OCI-M2 (cell line): ENCODE data around the gene MZT2A.
A peak's percentile ranks its signal among the peaks of the same experiment; 100 is the strongest.
"Not testable (repeated sequence)": the region's sequence is repeated elsewhere in the genome, so short reads cannot be mapped to it uniquely, and the experiment has no call there.

ENCODE experiments used
- DNase-seq: peaks from one replicate; lab custom pipeline; 2025; ENCODE audit not compliant: unreplicated experiment; lab: John Stamatoyannopoulos, UW

The MZT2A gene

DNA sequence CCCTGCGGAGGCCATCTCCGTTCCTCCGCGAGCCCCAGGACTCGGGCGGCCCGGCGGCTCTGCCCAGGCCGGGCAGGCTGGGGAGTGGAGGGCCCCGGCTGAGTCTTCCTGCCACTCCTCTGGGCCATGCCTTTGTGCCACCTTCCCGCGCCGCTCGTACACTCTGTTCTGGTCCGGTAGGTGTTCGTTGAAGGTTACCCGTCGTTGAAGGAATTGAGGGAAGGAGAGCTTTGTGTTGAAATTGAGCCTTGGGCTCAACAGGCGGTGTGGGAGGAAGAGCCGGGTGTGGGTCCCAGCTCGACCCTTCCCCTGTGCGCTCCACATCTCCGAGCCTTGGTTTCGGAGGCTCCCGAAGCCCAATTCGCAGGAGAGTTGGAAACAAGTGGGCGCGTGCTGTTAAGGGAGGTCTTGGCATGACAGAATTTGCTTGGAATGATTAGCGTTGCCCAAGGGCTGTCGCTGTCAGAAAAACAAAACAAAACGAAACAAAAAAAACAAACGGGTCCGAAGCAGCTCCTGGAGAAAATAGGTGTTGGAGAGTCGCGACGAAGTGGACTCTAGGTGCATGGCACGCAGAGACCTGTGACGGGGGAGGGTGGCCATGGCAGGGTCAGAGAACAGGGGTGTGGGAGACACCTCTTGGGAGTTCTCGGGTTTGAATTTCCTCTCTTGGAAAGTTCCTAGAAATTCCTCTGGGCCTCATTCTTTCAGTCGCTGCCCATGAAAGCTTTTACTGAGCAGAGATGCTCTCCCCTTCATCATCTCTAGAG lies 1.2 kb upstream of the MZT2A start:
- DNase-seq, result no peak

DNA sequence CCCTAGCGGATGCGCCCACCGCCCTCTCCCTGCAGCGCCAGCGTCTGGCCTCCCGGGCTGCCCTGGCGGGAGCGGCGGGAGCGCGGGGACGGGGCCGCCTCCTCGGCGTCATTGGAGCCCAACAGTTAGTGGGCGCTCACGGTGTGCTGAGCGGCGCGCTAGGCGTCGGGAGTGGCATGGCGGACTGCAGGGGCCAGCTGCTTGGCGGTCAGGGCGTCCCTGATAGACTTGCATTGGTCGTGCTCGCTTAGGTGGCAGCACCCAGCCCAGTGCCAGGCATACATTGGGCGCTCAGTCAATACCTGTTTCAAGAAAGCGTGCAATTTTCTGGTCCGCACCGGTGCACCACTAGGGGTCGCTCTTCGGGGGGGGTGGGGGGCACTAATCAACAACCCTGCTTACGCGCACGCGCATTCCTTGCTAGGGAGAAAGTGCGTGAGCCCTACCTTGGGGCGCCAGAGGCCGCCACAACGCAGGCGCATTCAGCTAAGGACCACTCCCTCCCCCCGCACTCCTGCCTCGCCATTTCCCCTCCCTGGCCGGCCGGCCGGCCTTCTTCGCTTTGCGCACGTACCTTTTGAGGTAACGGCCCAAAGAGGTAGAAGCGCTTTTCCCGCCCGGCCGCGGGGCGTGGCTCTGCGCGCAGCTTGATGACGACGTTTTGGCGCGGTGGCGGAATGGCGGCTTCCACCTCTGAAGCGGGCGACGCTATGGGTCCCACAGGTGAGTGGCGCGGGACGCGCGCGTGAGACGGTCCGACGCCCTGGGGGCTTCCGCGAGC lies 411 bp upstream of the MZT2A start:
- DNase-seq, result peak; percentile 74

DNA sequence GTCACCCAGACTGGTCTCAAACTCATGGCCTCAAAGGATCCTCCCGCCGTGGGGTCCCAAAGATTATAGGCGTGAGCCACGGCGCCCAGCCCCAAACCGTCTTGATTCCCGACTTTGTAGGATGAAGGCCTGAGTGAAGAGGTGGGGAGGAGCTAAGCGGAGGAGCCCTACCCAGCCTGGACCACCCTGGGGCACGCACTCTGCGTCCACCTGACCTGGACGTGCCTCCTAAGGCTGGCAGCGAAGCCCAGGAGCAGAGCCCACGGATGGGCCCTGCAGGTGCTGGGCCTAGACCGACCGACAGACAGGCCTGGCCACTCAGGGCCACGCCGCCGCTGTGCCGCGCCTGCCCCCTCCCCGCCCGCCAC lies 744 bp downstream of the MZT2A start:
- not testable (repeated sequence) for DNase-seq

DNA sequence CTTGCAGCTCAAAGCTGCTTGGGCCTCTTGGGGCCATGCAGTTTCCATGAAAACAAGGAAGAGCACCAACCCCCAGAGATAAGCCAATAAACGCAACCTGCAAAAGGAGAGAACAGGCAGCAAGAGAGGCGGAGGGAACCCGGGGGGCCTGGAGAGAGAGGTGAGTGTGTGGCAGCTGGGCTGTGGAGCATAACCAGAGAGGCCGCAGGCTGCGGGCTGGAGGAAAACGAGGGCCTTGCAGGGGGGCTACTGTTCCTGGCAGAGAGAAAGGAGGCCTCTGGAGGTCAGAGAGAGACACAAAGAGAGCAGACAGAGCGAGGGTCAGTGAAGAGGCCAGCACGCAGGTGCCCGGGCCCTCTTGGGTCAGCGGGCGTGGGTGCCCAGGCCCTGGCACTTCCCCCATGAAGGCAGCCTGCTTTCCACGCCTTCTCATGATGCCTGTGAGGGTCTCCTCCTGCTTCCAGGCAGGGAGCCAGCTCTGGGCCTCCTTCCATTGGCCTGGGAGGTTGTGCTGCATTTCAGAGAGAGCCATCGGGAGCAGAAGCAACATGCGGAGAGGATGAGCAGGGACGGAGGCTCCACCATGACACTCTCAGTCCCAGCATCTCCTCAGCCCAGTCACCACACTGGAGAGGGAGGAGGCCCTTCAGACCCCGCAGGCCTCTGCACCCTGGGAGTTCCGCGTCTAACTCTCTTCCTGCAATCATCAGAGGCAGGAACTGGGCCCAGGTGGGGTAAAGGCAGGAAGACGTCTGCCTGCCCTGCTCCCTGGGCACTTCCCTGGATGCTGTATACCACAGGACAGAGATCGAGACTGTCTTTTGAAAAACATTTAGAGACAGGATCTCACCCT lies 1.4 kb downstream of the MZT2A start:
- not testable (repeated sequence) for DNase-seq

DNA sequence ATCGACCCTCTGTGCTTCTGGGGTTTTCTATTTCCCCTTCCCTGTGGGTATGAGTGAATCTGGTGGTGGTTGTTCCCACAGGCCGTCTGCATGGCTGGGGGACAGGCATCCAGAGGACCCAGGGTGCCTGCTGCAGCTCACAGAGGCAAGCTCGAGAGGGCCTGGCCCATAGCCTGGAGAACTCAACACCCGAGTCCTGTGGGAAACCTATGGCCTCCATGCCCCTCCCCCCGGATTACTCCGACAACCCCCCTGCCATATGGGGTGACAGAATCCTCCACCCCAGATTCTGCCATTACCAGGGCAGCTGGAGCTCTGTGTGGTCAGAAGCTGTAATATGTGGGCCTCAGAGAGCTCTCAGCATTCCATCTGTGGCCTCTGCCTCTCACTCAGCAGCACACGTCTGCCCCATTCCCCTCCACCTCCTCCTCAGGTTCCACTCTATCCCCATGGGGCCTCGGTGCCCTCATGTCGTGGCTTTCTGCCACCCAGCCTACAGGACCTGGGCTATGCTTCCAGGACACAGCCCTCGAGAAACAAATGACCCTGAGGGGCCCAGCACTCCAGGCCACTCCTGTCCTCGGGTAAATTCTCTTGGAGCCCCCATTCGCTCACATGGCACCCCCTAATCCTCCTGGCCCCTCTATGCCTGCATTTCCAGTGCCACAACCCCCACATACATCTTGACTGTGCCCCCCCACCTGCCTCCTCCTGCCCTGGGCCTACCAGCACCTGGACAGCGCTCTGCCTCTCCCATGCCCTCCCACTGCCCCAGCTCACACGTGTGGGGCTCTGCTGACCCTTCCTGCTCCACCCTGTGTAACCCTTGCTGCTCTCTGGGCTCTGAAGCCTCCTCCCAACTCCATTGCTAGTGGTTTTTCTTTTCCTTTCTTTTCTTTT lies 3.6 kb downstream of the MZT2A start:
- no peak for DNase-seq

DNA sequence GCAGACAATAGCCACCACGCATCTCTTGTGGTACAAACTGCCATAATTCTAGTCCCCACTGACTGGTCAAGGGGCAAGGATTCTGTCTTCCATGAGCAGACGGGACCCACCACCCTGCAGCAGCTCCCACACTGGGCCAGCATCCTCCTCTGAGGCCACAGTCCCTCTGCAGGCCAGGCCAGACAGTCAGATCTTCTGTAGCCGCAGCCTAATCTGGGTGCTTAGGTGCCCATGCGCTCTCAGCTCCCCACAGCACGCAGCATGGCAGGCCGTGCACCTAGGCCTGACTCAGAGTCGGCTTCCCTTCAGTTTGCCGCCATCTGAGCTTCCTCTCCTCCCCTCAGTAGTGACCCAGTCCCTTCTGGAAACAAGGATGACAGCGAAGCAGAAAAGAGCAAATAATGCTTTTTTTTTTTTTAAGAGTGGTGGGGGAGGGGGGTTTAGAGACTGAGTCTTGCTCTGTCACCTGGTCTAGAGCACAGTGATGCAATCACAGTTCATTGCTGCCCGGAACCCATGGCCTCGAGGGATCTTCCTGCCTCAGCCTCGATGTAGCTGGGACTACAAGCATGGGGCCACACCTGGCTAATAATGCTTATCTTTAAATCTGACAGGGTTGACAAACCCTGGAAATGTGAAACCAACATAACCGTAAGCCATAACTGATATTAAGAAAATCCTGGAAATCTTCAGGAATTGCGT lies 5.8 kb downstream of the MZT2A start:
- not testable (repeated sequence) for DNase-seq

DNA sequence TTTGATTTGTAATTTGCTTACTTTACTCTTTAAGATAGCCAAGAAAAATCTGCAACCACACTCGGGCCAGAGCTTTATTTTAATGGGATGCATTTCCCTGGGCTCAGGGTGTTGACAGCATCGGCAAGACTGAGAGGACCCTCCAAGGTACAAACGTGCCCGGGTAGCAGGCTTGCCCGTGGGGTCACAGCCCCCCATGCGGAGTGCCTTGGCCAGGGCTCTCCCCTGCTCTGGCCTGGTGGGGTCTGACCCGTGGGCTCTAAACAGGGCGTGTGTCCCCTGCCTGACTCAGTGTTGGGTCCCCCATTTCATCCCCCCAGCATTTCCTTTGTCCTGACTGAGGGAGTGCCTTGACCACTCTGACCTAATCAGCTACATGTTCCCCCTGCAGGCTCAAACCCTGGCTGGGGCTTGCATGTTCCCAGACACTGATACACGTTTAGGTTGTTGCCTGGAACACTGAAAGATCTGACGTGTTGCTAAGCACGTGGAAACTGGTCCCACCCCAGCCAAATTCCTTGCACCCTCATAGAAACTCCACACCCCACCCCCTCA lies 7.2 kb downstream of the MZT2A start:
- not testable (repeated sequence) for DNase-seq

DNA sequence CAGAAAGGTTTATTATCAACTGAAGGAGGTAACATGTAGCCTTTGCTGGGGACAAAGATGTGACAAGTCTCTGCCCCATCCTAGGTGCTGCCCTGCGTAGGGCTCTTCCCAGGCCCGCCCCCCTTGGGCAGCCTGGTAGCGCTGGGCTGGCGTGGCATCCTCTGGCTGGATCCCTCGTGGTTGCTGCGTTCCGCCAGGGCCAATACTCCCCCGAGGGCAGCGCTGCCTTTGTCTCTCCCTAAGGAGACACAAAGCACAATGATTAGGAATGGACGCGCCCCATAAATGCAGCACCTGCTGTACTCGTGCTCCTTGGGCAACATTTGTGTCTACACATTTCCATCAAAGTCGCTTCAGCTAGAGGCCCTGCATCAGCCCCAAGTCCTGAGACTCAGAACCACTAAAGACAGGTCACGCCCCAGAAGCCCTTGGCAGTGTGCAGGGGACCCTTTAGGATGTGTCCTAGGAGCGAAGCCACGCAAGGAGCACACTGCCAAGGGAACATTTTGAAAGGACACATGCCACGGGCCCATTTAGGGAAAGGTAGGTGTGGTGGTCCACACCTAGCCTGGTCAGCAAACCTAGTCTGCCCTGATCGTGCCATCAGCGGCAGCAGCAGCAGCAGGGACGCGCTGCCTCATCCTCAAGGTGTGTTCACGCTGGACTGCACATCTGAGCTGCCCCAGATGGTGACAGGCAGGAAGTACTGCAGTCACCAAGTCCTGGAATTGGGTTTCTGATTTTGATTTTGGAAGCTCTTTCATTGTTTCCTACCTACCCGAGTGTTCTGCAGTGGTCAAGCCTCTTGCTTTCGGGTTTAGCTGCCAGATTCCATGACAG lies 8.0 kb downstream of the MZT2A start:
- DNase-seq, result not testable (repeated sequence)

DNA sequence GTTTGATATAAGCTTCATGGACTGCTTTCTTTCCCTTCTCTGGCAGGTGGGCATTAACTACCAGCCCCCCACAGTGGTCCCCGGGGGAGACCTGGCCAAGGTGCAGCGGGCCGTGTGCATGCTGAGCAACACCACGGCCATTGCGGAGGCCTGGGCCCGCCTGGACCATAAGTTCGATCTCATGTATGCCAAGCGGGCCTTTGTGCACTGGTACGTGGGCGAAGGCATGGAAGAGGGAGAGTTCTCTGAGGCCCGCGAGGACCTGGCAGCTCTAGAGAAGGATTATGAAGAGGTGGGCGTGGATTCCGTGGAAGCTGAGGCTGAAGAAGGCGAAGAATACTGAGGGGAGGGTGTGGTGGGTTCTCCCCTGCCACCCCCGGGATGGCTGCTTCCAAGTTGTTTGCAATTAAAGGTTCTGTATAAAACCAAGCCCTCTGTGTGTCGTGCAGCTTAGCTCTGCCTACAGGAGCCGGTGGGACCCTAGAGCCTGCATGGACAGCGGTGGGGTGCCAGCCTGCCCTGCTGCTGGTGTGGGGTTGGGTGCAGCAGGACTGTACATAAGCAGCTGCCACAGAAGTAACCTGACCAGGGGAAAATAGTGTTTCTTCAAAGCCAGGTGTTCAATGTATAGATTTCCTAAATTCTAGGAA lies 9.6 kb downstream of the MZT2A start:
- DNase-seq, result not testable (repeated sequence)

DNA sequence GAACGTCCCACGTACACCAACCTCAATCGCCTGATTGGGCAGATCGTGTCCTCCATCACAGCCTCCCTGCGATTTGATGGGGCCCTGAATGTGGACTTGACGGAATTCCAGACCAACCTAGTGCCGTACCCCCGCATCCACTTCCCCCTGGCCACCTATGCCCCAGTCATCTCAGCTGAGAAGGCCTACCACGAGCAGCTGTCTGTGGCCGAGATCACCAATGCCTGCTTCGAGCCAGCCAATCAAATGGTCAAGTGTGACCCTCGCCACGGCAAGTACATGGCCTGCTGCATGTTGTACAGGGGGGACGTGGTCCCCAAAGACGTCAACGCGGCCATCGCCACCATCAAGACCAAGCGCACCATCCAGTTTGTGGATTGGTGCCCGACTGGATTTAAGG lies 11.8 kb downstream of the MZT2A start:
- DNase-seq, result not testable (repeated sequence)

DNA sequence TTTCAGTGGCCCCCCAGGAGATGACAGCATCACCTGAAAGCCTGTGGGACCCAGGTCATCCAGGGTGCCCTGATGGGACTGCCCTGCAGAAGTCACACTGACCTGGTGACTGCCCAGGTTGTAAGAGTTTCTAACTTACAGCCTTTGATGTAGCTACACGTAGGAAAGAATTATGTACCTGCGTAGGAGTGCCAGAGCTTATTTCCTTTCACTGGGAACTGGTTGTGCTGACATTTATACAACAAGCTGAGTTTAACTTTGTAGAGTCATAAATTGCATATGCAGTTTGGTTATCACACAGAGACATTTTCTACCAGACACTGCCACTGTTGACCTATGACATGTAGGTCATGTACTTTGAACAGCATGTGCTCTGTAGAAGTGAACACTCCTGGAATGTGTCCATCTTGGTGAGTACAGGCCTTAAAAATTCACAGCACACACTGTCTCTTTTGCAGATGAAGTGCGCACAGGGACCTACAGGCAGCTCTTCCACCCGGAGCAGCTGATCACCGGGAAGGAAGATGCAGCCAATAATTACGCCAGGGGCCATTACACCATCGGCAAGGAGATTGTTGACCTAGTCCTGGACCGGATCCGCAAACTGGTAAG lies 13.2 kb downstream of the MZT2A start:
- not testable (repeated sequence) for DNase-seq

DNA sequence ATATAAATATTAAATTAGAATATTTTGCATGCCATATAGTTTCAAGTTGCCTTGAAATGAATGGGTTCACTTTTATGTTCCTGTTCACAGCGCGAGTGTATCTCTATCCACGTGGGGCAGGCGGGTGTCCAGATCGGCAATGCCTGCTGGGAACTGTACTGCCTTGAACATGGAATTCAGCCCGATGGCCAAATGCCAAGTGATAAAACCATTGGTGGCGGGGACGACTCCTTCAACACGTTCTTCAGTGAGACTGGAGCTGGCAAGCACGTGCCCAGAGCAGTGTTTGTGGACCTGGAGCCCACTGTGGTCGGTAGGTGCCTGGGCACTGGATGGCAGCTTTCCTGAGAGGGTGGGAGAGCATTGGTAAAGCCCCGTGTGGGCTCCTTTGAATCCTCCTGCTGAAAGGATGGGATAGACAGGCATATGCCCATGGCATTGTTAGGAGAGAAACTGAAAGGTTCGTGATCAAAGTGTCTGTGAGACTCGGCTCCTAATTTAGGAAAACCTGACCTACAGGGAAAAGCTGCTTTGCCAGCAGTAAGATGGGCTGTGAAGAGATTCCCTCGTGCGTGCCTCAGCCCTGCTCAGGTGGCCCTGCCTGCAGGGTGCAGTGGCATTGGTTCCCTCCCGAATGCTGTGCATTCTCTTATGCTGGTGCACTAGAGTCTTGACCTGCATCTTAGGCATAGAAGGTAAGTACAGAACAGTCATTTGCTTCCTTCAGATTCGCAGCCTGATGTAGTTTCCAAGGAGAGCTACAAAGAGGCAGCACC lies 13.9 kb downstream of the MZT2A start:
- not testable (repeated sequence) for DNase-seq

DNA sequence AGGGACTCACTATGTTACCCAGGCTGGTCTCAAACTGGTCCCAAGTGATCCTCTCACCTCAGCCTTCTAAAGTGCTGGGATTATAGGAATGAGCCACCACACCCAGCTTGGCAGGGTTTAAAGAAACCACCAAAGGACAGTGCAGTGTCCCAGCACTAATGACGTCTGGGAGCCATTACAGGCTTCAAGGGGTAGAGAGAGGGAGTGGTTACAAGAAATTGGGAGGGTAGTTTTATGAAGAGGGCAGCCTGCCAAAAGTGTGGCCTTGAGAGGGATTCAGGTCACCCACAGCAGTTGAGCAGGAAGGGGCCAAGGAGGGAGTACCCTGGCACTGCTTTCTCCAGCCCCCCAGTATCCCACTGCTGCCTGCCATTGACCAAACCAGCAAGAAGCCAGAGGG lies 15.0 kb downstream of the MZT2A start:
- DNase-seq, result not testable (repeated sequence)

DNA sequence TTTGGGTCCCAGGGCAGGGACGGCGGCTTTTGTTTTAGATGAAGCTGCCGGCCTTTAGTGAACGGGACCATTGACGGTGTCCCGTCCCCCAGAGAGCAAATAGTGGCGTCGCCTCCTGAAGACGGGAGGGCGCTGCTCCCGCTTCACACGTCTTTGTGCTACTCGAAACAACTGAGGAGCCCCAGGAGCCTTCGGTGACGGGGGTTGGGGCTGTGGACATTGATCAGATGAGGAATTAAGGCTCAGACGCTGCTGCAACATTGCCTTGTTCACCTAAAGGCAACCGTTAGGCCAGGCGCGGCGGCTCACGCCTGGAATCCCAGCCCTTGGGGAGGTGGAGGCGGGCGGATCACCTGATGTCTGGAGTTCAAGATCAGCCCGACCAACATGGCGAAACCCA lies 15.8 kb downstream of the MZT2A start:
- DNase-seq, result not testable (repeated sequence)

DNA sequence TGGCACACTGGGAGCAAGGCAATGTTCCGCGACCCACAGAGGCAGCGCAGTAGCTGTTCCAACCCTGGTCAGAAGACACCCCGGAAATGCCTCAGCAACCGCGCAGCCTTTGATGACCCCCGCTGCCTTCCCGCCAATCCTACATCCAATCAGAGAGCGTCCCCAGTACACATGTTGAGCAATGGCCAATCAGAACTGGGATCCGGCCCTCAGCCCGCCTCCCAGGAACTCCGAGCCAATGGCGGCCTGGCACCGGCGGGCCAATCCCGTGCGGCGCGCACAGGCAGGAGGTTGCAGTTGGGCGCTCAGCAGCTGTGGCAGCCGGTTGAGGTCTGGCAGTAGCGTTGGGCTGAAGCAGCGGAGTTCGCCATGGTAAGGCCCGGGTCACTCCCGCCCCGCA lies 16.4 kb downstream of the MZT2A start, which contains the start of gene TUBA3D:
Gene TUBA3D (plus strand): TSS at position 289 of the 400 bp plus-strand sequence. CDS start 81 bp downstream, at position 370.
- no peak for DNase-seq

DNA sequence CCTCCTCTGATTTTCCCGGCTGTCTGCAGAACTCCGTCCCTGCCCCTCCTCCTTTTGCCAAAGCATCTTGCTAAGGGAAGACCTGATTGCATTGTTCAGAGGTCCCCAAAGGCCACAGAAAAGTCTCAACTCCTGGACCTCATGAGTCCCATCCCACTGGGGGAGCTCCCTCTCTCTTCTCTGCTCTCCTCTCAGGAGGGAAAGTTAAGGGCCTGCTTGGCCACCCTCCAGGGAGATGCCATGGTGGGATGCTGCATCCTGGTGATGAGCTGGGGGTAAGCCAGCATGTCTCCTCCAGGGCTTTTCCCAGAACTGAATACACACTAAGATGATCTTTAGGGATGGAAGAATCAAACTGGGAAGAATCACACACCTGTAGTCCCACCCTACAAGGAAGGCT lies 18.9 kb downstream of the MZT2A start:
- DNase-seq, result not testable (repeated sequence)

DNA sequence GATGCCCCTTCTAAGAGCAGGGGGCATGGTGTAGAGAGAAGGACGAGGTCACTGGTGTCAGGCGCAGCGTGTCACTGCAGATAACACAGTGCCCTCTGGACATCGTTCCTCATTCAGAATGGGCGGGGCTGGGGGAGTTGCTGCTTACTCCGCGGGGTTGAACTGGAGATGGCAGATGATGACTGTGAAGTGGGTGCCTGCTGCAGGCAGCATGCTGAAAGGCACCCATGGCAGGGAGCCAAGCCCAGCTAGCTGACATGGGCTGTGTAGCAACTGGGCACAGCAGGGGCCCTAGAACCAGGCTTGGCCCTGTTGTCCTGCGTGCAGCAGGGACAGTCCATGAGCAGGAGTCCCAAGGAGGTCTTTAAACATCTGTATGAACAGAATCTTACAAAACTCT lies 20.6 kb downstream of the MZT2A start:
- DNase-seq, result not testable (repeated sequence)
